GM12874 (cell line): Measurements from ENCODE around the gene ZNF132.

ENCODE experiments used
- CTCF ChIP-seq: IDR thresholded peaks from 2 replicates; pipeline ENCODE4 v1.5.1; 2011; ENCODE audit warnings: low read depth, mild to moderate bottlenecking, control low read depth, low read length, moderate library complexity; ENCODE audit not compliant: insufficient read depth

The ZNF132 gene

GRCh38 chr19:58471736-58472135 is 31.8 kb upstream of the ZNF132 start:
- TF ChIP-seq CTCF = no peak

DNA sequence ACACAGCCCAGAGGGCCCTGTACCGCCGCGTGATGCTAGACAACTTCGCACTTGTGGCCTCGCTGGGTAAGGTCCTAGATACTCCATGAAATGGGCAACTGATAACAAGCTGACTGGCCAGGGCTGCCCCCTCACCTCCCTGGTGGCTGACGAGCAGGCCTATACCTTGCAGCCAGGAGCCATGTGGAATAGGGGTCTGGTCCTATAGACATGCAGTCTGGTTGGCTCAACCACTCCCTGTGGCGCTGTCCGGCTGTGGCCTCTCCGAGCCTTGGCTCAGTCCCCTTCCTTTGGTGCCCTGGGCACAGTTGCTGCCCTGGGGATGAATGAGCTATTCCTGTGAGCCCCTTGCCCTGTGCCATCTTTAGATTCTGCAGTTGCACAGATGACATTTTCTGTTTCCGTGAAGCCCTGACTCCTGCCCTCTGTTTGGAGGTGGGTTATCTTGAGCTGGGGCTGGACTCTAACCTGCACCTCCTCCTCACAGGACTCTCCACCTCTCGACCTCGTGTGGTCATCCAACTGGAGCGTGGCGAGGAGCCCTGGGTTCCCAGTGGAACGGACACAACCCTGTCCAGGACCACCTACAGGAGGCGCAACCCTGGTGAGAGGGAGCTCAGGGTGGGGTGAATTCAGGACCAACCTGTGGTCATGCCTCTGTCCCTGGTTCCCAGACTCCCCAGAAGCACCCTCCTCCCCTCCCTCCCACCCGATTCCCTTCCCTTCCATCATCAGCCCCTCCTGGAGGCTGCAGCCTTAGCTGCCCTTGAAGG is 29.5 kb upstream of the ZNF132 start:
- no peak for TF ChIP-seq CTCF

DNA sequence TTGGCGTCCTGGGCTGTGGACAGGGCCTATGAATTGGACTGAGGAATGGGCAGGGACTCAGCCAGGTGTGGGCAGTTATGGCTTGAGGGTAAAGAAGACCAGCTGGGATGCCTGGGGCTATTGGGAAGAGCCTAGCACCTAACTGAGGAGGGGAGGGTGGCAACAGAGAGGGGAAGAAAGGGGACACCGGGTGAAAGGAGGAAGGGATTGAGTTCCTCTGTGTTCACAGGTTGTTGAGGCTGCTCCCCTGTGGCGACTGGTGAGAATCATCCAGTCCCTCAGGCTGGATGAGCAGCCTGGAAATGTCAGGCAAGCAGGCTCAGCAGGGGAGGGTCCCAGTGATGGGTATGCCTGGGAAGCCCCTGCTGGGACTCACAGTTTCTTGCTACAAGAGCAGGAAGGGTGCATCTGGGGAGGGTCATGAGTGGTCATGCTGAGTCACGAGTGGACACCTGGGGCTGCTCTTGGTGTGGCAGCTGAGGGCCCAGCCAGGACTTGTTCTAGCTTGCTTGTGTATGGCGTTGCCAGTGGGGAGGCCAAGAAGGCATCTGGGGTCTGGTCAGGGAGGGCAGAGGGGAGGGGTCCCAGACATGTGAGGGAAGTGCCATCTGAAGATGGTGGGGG is 28.4 kb upstream of the ZNF132 start:
- no peak for TF ChIP-seq CTCF

- TF ChIP-seq CTCF = no peak
Observed at GRCh38 chr19:58466760-58467589, 27.0 kb upstream of the ZNF132 start, which contains the start of gene ZNF324. Gene ZNF324 (plus strand): TSS chr19:58467080. CDS start chr19:58469186, 2,106 bp downstream.

GRCh38 chr19:58466089-58466759 is 26.3 kb upstream of the ZNF132 start:
- TF ChIP-seq CTCF = no peak

DNA sequence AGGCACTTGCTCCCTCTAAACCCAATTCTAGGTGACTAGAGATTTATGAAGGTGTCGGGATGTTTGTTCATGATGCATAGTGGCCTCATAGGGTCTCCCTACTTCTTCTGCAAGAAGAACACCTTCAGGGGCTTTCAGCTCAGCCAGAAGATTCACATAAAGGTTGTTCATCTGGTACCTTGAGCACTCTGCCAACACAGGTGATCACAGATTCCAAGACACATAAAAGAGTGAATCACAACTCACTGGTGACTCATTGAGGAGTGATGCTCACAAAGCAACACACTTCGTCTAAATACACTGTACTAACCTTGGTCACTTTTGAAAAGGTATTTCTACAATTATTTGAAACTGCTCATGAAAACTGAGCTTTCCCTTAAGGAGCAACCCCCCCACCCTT is 20.1 kb upstream of the ZNF132 start:
- TF ChIP-seq CTCF = no peak
